GM12878 (cell line): ENCODE results near the gene CDKL2. TPM values are rescaled to one million over a fixed set of nuclear protein-coding genes. Genes with fewer than 3 reads are reported as not detected.

ENCODE experiments used
- ATAC-seq: fragments of 200-7000 bp; cut with Tn5 transposase; 3 replicates; pipeline ENCODE4 v1.9.1; 2020; ENCODE audit warnings: mild to moderate bottlenecking, moderate library complexity
- BruUV-seq: library from RNA; stranded (reverse); fragments of 400-500 nt; replicated peaks from 2 replicates; lab custom pipeline; 2021; lab: Mats Ljungman, UMichigan
- CTCF ChIA-PET: fragments of 300-600 bp; sonication (Branson Sonifier 250); formaldehyde crosslinking; extraction: SDS; loops from one replicate; lab custom pipeline; 2021; ENCODE audit warnings: inconsistent platforms; lab: Yijun Ruan, JAX
- POLR2A ChIA-PET: fragments of 350-600 bp; formaldehyde crosslinking; extraction: SDS; loops from one replicate; lab custom pipeline; 2021; ENCODE audit warnings: inconsistent platforms; lab: Charles Lee
- RAD21 ChIA-PET: fragments of 300-600 bp; sonication (Branson Sonifier 250); formaldehyde crosslinking; loops from one replicate; lab custom pipeline; 2023; ENCODE audit warnings: antibody characterized with exemption; ENCODE audit not compliant: unreplicated experiment; lab: Charles Lee
- SMC1A ChIA-PET: fragments of 300-600 bp; sonication (Branson Sonifier 250); formaldehyde crosslinking; loops from one replicate; lab custom pipeline; 2023; ENCODE audit not compliant: unreplicated experiment, uncharacterized antibody; lab: Charles Lee
- DNase-seq: peaks from one replicate; pipeline ENCODE4 v3.0.0-alpha.2; 2011; ENCODE audit warnings: low read depth, low spot score
- FAIRE-seq: peaks from 3 replicates; lab custom pipeline; 2011; peaks lifted over from hg19 to GRCh38; lab: Jason Lieb, UNC
- H2AFZ ChIP-seq: 2 replicates; pipeline ENCODE4 v1.6.0; 2011; ENCODE audit warnings: low read depth, low read length, control low read depth; ENCODE audit not compliant: control insufficient read depth
- H3K27ac ChIP-seq: 2 replicates; pipeline ENCODE4 v1.5.1; 2011; ENCODE audit warnings: control low read depth; ENCODE audit not compliant: control insufficient read depth, insufficient read depth
- H3K27me3 ChIP-seq, 2 experiments: replicated peaks in 1 of 2; 2 replicates each; pipeline versions ENCODE4 v1.6.0 to v1.6.1; 2011; ENCODE audit warnings: low read length in 1 of 2; ENCODE audit not compliant: control insufficient read depth in 2 of 2, insufficient read depth in 2 of 2
- H3K36me3 ChIP-seq, 2 experiments: 2 replicates each; pipeline ENCODE4 v1.5.1; 2011; ENCODE audit warnings: low read length in 1 of 2; ENCODE audit not compliant: control insufficient read depth in 2 of 2, insufficient read depth in 2 of 2
- H3K4me1 ChIP-seq: 2 replicates; pipeline ENCODE4 v1.6.1; 2011; ENCODE audit warnings: mild to moderate bottlenecking, low read length, moderate library complexity, mixed read lengths; ENCODE audit not compliant: control insufficient read depth, insufficient read depth
- H3K4me2 ChIP-seq: 2 replicates; pipeline ENCODE4 v1.6.0; 2011; ENCODE audit warnings: control low read depth; ENCODE audit not compliant: control insufficient read depth, insufficient read depth
- H3K4me3 ChIP-seq: fragments of 200-600 bp; sonication (generic); 2 replicates; pipeline ENCODE4 v1.5.1; 2016
- H3K79me2 ChIP-seq: 2 replicates; pipeline ENCODE4 v1.6.0; 2011; ENCODE audit warnings: low read length; ENCODE audit not compliant: control insufficient read depth, insufficient read depth
- H3K9ac ChIP-seq: 2 replicates; pipeline ENCODE4 v1.8.0; 2011; ENCODE audit warnings: low read length, control low read depth, mixed read lengths; ENCODE audit not compliant: control insufficient read depth, insufficient read depth
- H3K9me3 ChIP-seq: replicated peaks from 3 replicates; pipeline ENCODE4 v1.5.1; 2011; ENCODE audit warnings: mild to moderate bottlenecking, low read length; ENCODE audit not compliant: control insufficient read depth, insufficient read depth
- H4K20me1 ChIP-seq: 2 replicates; pipeline ENCODE4 v1.6.0; 2011; ENCODE audit not compliant: control insufficient read depth, insufficient read depth
- BMI1 ChIP-seq: fragments of 450-650 bp; IDR thresholded peaks from 2 replicates; pipeline ENCODE4 v1.6.1; 2016; ENCODE audit warnings: mild to moderate bottlenecking, moderate library complexity, borderline replicate concordance
- BRCA1 ChIP-seq: IDR thresholded peaks from 2 replicates; pipeline ENCODE4 v1.6.1; 2011; ENCODE audit warnings: low read depth, low read length, improper control_type of control experiment
- CBFB ChIP-seq: IDR thresholded peaks from 2 replicates; pipeline ENCODE4 v1.6.1; 2016; ENCODE audit warnings: antibody characterized with exemption, low read depth
- CREB1 ChIP-seq: IDR thresholded peaks from 2 replicates; pipeline ENCODE4 v1.6.1; 2012; ENCODE audit warnings: low read depth, mild to moderate bottlenecking, inconsistent platforms
- E2F4 ChIP-seq: IDR thresholded peaks from 2 replicates; pipeline ENCODE4 v1.6.1; 2012; ENCODE audit warnings: low read depth, low read length, improper control_type of control experiment
- EGR1 ChIP-seq, 2 experiments: IDR thresholded peaks; 1 replicate in 1 of 2; 2 replicates in 1 of 2; pipeline ENCODE4 v1.6.1; 2011 to 2012; ENCODE audit warnings: low read depth in 2 of 2, low read length in 2 of 2, borderline replicate concordance in 1 of 2, mild to moderate bottlenecking in 1 of 2, moderate library complexity in 1 of 2
- ESRRA ChIP-seq: IDR thresholded peaks from 2 replicates; pipeline ENCODE4 v1.6.1; 2012; ENCODE audit warnings: mild to moderate bottlenecking, low read length, improper control_type of control experiment
- FOXM1 ChIP-seq: IDR thresholded peaks from 2 replicates; pipeline ENCODE4 v1.6.1; 2012; ENCODE audit warnings: low read depth, mild to moderate bottlenecking, inconsistent platforms, low read length, moderate library complexity
- IRF3 ChIP-seq: fragments of 450-650 bp; IDR thresholded peaks from 2 replicates; pipeline ENCODE4 v1.6.1; 2014; ENCODE audit warnings: mild to moderate bottlenecking
- KAT2A ChIP-seq: conservative IDR thresholded peaks from 2 replicates; pipeline ENCODE4 v1.6.1; 2011; ENCODE audit warnings: low read depth, low read length; ENCODE audit not compliant: control insufficient read depth
- POLR2A ChIP-seq: IDR thresholded peaks from 2 replicates; pipeline ENCODE4 v1.6.1; 2011; ENCODE audit warnings: low read depth, mild to moderate bottlenecking, low read length
- RCOR1 ChIP-seq: conservative IDR thresholded peaks from 2 replicates; pipeline ENCODE4 v1.6.1; 2012; ENCODE audit warnings: low read depth, low read length, improper control_type of control experiment
- SP1 ChIP-seq: IDR thresholded peaks from one replicate; pipeline ENCODE4 v1.6.1; 2011; ENCODE audit warnings: low read depth, low read length
- SUZ12 ChIP-seq: fragments of 200-600 bp; sonication (generic); IDR thresholded peaks from one replicate; pipeline ENCODE4 v1.6.1; 2018; ENCODE audit warnings: antibody characterized with exemption, mild to moderate bottlenecking; ENCODE audit not compliant: unreplicated experiment
- TCF3 ChIP-seq: IDR thresholded peaks from 2 replicates; pipeline ENCODE4 v1.6.1; 2012; ENCODE audit warnings: low read depth, mild to moderate bottlenecking, low read length, borderline replicate concordance; ENCODE audit not compliant: insufficient read depth
- TCF7 ChIP-seq: IDR thresholded peaks from 2 replicates; pipeline ENCODE4 v1.6.1; 2014; ENCODE audit warnings: antibody characterized with exemption, borderline replicate concordance
- WRNIP1 ChIP-seq: IDR thresholded peaks from 2 replicates; pipeline ENCODE4 v1.6.1; 2011; ENCODE audit warnings: low read depth, low read length, improper control_type of control experiment, borderline replicate concordance
- ZNF207 ChIP-seq: fragments of 450-650 bp; IDR thresholded peaks from 2 replicates; pipeline ENCODE4 v1.6.1; 2014; ENCODE audit warnings: antibody characterized with exemption, mild to moderate bottlenecking, borderline replicate concordance
- WGBS: methylation state at CpG from one replicate; pipeline ENCODE4 v1.1.6; 2016; ENCODE audit warnings: low lambda C conversion rate; ENCODE audit not compliant: insufficient replicate concordance, insufficient coverage; ENCODE audit errors: missing lambda C conversion rate; 5-methylcytosine and 5-hydroxymethylcytosine counted together
- in situ Hi-C: fragments of 300-500 bp; cut with MboI; formaldehyde crosslinking; loops from 9 replicates; pipeline ENCODE4 v1.14.3; 2018; ENCODE audit warnings: mixed read lengths
- intact Hi-C: fragments of 100-400 bp; cut with micrococcal nuclease; formaldehyde crosslinking; loops from one replicate; pipeline ENCODE4 v1.14.2; 2022; ENCODE audit not compliant: unreplicated experiment
- polyA plus RNA-seq, 11 experiments: library from polyadenylated mRNA; depleted of rRNA in 4 of 11; unstranded in 6 of 11; stranded (reverse) in 5 of 11; fragments of >200 nt; fragmentation: Nextera tagmentation in 4 of 11; fragmentation: Illumina TruSeq in 1 of 11; extraction: Ambion mirVana in 4 of 11; extraction: Trizol in 1 of 11; gene quantifications; 1 replicate in 1 of 11; 2 replicates in 10 of 11; pipeline versions ENCODE4 v1.2.1 to v1.2.3, GENCODE V29; 2011 to 2016; ENCODE audit warnings: inconsistent platforms in 2 of 11, missing spikeins in 2 of 11, low read depth in 1 of 11
- total RNA-seq, 4 experiments: library from RNA; depleted of rRNA in 3 of 4; stranded (reverse); fragments of >200 nt in 3 of 4; fragmentation: Illumina TruSeq in 1 of 4; extraction: Trizol in 1 of 4; gene quantifications; 2 replicates each; pipeline versions ENCODE4 v1.2.1 to v1.2.3, GENCODE V29; 2013 to 2021

CDKL2 gene
- total and polyA plus RNA-seq, 10 of the 15 experiments (the other 5 are each of a cell fraction or from before 2014, with no cell fraction given) = 0.05 to 0.24 (median 0.06) TPM; not detected in 7

- no TSS peak for BruUV-seq
- H2AFZ ChIP-seq = no peak overlapping the region
- POLR2A ChIA-PET = no interaction called here
- peaks cover 76% of the 10 kb centered on the region for H3K79me2 ChIP-seq
- in situ Hi-C loops = no loop called here
- FAIRE-seq (no peak), DNase-seq (no peak), ATAC-seq (no peak)
- WGBS = 100% methylated on average over 2 of the region's 2 CpGs
- intact Hi-C loops = no loop called here
- no peaks in the 10 kb centered on the region for H3K27me3 ChIP-seq
- H4K20me1 ChIP-seq = peaks cover 3% of the 10 kb centered on the region
- TF ChIP-seq SP1 (no peak), WRNIP1 (no peak), TCF3 (no peak), POLR2A (no peak), CREB1 (no peak), ZNF207 (no peak), SUZ12 (no peak), RCOR1 (no peak), ESRRA (no peak), EGR1 (IDR thresholded peaks at IDR 0.05; ENCODE audit: borderline replicate concordance in 1 of 2, low read depth in 2 of 2, low read length in 2 of 2) (no peak), IRF3 (no peak), KAT2A (no peak), FOXM1 (no peak), TCF7 (no peak), BRCA1 (no peak), E2F4 (no peak), CBFB (no peak), BMI1 (no peak)
- H3K27ac ChIP-seq = no peak overlapping the region
- no peak overlapping the region for H3K4me3 ChIP-seq
- CTCF ChIA-PET = no interaction called here
- H3K9ac ChIP-seq = no peak overlapping the region
- H3K4me2 ChIP-seq = no peak overlapping the region
- H3K4me1 ChIP-seq = peaks cover 4% of the 10 kb centered on the region; the same call in 1 of the 2 replicates
- peaks cover 0 to 20% of the 10 kb centered on the region in 2 experiments; a peak in 3 of 4 replicates for H3K36me3 ChIP-seq
- H3K9me3 ChIP-seq = no peaks in the 10 kb centered on the region
- SMC1A ChIA-PET = no interaction called here
- RAD21 ChIA-PET = interaction anchor here (0.6 to 1.3 kb wide), 3 partner anchors 11 to 101 kb away, joined by 3 to 4 read pairs (median 3); partner anchors contain the start of gene USO1
Observed at GRCh38 chr4:75662626-75663025, 32.3 kb upstream of the CDKL2 start.
